Loucy (cell line): ENCODE data around the gene NOS1.

Source experiments
- H2AFZ ChIP-seq: fragments of 200-600 bp; sonication (generic); 2 replicates; pipeline ENCODE4 v1.6.0; 2016; ENCODE audit warnings: antibody characterized with exemption, mild to moderate bottlenecking, low read length, moderate library complexity
- H3F3A ChIP-seq: fragments of 200-600 bp; 2 replicates; pipeline ENCODE4 v1.6.0; 2016; ENCODE audit warnings: antibody characterized with exemption, low read depth, mild to moderate bottlenecking
- H3K27me3 ChIP-seq: fragments of 200-600 bp; sonication (generic); 2 replicates; pipeline ENCODE4 v1.6.1; 2014; ENCODE audit warnings: low read length, mild to moderate bottlenecking; ENCODE audit not compliant: insufficient read depth, poor library complexity, severe bottlenecking
- H3K36me3 ChIP-seq: fragments of 200-600 bp; sonication (generic); 2 replicates; pipeline ENCODE4 v1.6.1; 2016; ENCODE audit warnings: low read length; ENCODE audit not compliant: insufficient read depth
- H3K4me1 ChIP-seq: fragments of 200-600 bp; sonication (generic); 2 replicates; pipeline ENCODE4 v1.5.1; 2014; ENCODE audit warnings: low read length, mild to moderate bottlenecking; ENCODE audit not compliant: insufficient read depth, poor library complexity, severe bottlenecking
- H3K4me2 ChIP-seq: fragments of 200-600 bp; sonication (generic); 2 replicates; pipeline ENCODE4 v1.6.0; 2014; ENCODE audit warnings: antibody characterized with exemption, low read length, low read depth, mild to moderate bottlenecking; ENCODE audit not compliant: poor library complexity, severe bottlenecking
- H3K4me3 ChIP-seq: fragments of 200-600 bp; sonication (generic); 2 replicates; pipeline ENCODE4 v1.5.1; 2014; ENCODE audit warnings: low read length, mild to moderate bottlenecking, mixed read lengths; ENCODE audit not compliant: poor library complexity, severe bottlenecking
- H3K79me2 ChIP-seq: fragments of 200-600 bp; sonication (generic); 2 replicates; pipeline ENCODE4 v1.6.1; 2014; ENCODE audit warnings: low read length; ENCODE audit not compliant: insufficient read depth
- H3K9ac ChIP-seq: fragments of 200-600 bp; sonication (generic); 2 replicates; pipeline ENCODE4 v1.6.0; 2014; ENCODE audit warnings: mild to moderate bottlenecking, low read depth, low read length, moderate library complexity; ENCODE audit not compliant: poor library complexity, severe bottlenecking
- H3K9me2 ChIP-seq: fragments of 200-600 bp; sonication (generic); replicated peaks from 2 replicates; pipeline ENCODE4 v1.6.1; 2016; ENCODE audit warnings: low read depth, low read length, mixed read lengths
- H3K9me3 ChIP-seq: fragments of 200-600 bp; sonication (generic); 2 replicates; pipeline ENCODE4 v1.6.1; 2014; ENCODE audit warnings: mild to moderate bottlenecking, antibody characterized with exemption, low read length, low read depth; ENCODE audit not compliant: insufficient read depth
- H4K20me1 ChIP-seq: fragments of 200-600 bp; sonication (generic); 2 replicates; pipeline ENCODE4 v1.6.0; 2014; ENCODE audit warnings: antibody characterized with exemption, low read length, mild to moderate bottlenecking; ENCODE audit not compliant: insufficient read depth, poor library complexity, severe bottlenecking
- CTCF ChIP-seq: fragments of 200-600 bp; sonication (generic); conservative IDR thresholded peaks from 2 replicates; pipeline ENCODE4 v1.5.1; 2014; ENCODE audit warnings: mild to moderate bottlenecking, antibody characterized with exemption, low read length
- EZH2phosphoT487 ChIP-seq: fragments of 200-600 bp; IDR thresholded peaks from 2 replicates; pipeline ENCODE4 v1.6.1; 2018; ENCODE audit warnings: antibody characterized with exemption, mild to moderate bottlenecking, moderate library complexity, borderline replicate concordance

Gene NOS1

GRCh38 chr12:117298648-117299225 is 62.7 kb downstream of the NOS1 start:
- TF ChIP-seq EZH2phosphoT487 (no peak), CTCF (no peak)

GRCh38 chr12:117298191-117298590 is 63.2 kb downstream of the NOS1 start:
- no peaks in the 10 kb centered on the region for H3K27me3 ChIP-seq
- no peaks in the 10 kb centered on the region for H3K9me3 ChIP-seq
- H3K36me3 ChIP-seq, result no peaks in the 10 kb centered on the region
- H3K79me2 ChIP-seq, result no peaks in the 10 kb centered on the region
- no peaks in the 10 kb centered on the region for H3F3A ChIP-seq
- H3K4me1 ChIP-seq, result no peaks in the 10 kb centered on the region
- no peak overlapping the region for H3K4me3 ChIP-seq
- H3K4me2 ChIP-seq, result no peak overlapping the region
- no peak for TF ChIP-seq EZH2phosphoT487
- no peak for TF ChIP-seq CTCF
- no peak overlapping the region for H2AFZ ChIP-seq
- no peaks in the 10 kb centered on the region for H3K9me2 ChIP-seq
- H3K9ac ChIP-seq, result no peak overlapping the region
- H4K20me1 ChIP-seq, result no peaks in the 10 kb centered on the region

More at GRCh38 chr12:117298648-117299225, 62.7 kb downstream of the NOS1 start:
- Histone ChIP-seq H4K20me1 (no peaks in the 10 kb centered on the region), H3K9ac (no peak overlapping the region), H3K9me2 (no peaks in the 10 kb centered on the region), H3K36me3 (no peaks in the 10 kb centered on the region), H3K9me3 (no peaks in the 10 kb centered on the region), H2AFZ (no peak overlapping the region), H3K79me2 (no peaks in the 10 kb centered on the region), H3F3A (no peaks in the 10 kb centered on the region), H3K27me3 (no peaks in the 10 kb centered on the region), H3K4me2 (no peak overlapping the region), H3K4me1 (no peaks in the 10 kb centered on the region), H3K4me3 (no peak overlapping the region)

GRCh38 chr12:117294189-117294603 is 67.2 kb downstream of the NOS1 start:
- Histone ChIP-seq H3K4me3 (no peak overlapping the region), H3K9me3 (no peaks in the 10 kb centered on the region), H3K4me2 (no peak overlapping the region), H2AFZ (no peak overlapping the region; the same call in 1 of the 2 replicates), H3K36me3 (no peaks in the 10 kb centered on the region), H3K4me1 (no peaks in the 10 kb centered on the region), H3K9me2 (no peaks in the 10 kb centered on the region), H3K9ac (no peak overlapping the region), H4K20me1 (no peaks in the 10 kb centered on the region), H3K27me3 (no peaks in the 10 kb centered on the region), H3K79me2 (no peaks in the 10 kb centered on the region), H3F3A (no peaks in the 10 kb centered on the region)
- TF ChIP-seq CTCF (no peak), EZH2phosphoT487 (no peak)
